IMR-90 (cell line): ENCODE data around the gene TCL1A. TPM values are rescaled to one million over a fixed set of nuclear protein-coding genes. Genes with fewer than 3 reads are reported as not detected.

Source experiments
- ATAC-seq: fragments of 200-7000 bp; cut with Tn5 transposase; 2 replicates; pipeline ENCODE4 v1.9.1; 2020; ENCODE audit warnings: low read depth, mild to moderate bottlenecking, moderate library complexity
- BruUV-seq: library from RNA; stranded (reverse); fragments of 400-500 nt; replicated peaks from 2 replicates; lab custom pipeline; 2021; lab: Mats Ljungman, UMichigan
- CTCF ChIA-PET: fragments of 300-600 bp; formaldehyde crosslinking; extraction: SDS; loops from one replicate; lab custom pipeline; 2021; ENCODE audit warnings: antibody characterized with exemption; lab: Yijun Ruan, JAX
- POLR2A ChIA-PET: fragments of 300-600 bp; sonication (Branson Sonifier 250); formaldehyde crosslinking; loops from one replicate; lab custom pipeline; 2022; ENCODE audit warnings: antibody characterized with exemption; ENCODE audit not compliant: unreplicated experiment; lab: Charles Lee
- DNase-seq: peaks from one replicate; pipeline ENCODE4 v3.0.0; 2013
- H2AFZ ChIP-seq: replicated peaks from 2 replicates; pipeline ENCODE3; 2013; ENCODE audit warnings: low read length, mild to moderate bottlenecking; ENCODE audit not compliant: poor library complexity
- H2AK5ac ChIP-seq: 2 replicates; pipeline ENCODE4 v1.6.1; 2013; ENCODE audit warnings: low read depth, low read length, inconsistent platforms
- H2AK9ac ChIP-seq: replicated peaks from 2 replicates; pipeline ENCODE3; 2013; ENCODE audit warnings: mild to moderate bottlenecking, low read depth, low read length, moderate library complexity; ENCODE audit not compliant: poor library complexity
- H2BK120ac ChIP-seq: 2 replicates; pipeline ENCODE4 v1.6.1; 2013; ENCODE audit warnings: low read depth, low read length, inconsistent platforms
- H2BK15ac ChIP-seq: 3 replicates; pipeline ENCODE4 v1.6.1; 2013; ENCODE audit warnings: low read depth, low read length, inconsistent platforms
- H2BK20ac ChIP-seq: 2 replicates; pipeline ENCODE4 v1.6.1; 2013; ENCODE audit warnings: low read depth, mild to moderate bottlenecking, inconsistent platforms, low read length, moderate library complexity
- H2BK5ac ChIP-seq: 2 replicates; pipeline ENCODE4 v1.6.1; 2013; ENCODE audit warnings: mild to moderate bottlenecking, low read depth, low read length, inconsistent platforms; ENCODE audit not compliant: poor library complexity, severe bottlenecking
- H3K14ac ChIP-seq: replicated peaks from 2 replicates; pipeline ENCODE4 v1.6.1; 2013; ENCODE audit warnings: low read depth, low read length, inconsistent platforms
- H3K18ac ChIP-seq: 2 replicates; pipeline ENCODE4 v1.6.1; 2013; ENCODE audit warnings: low read depth, low read length, control low read depth
- H3K23ac ChIP-seq: 2 replicates; pipeline ENCODE4 v1.6.1; 2013; ENCODE audit warnings: low read depth, low read length, inconsistent platforms
- H3K27ac ChIP-seq: 2 replicates; pipeline ENCODE4 v1.5.1; 2013; ENCODE audit warnings: mild to moderate bottlenecking, control low read depth, low read length; ENCODE audit not compliant: insufficient read depth
- H3K27me3 ChIP-seq: 2 replicates; pipeline ENCODE4 v1.6.1; 2013; ENCODE audit warnings: low read length; ENCODE audit not compliant: control insufficient read depth, insufficient read depth
- H3K36me3 ChIP-seq: 2 replicates; pipeline ENCODE4 v1.6.1; 2013; ENCODE audit warnings: low read length, mixed read lengths; ENCODE audit not compliant: control insufficient read depth, insufficient read depth
- H3K4ac ChIP-seq: 2 replicates; pipeline ENCODE4 v1.6.1; 2013; ENCODE audit warnings: low read depth, low read length, inconsistent platforms
- H3K4me1 ChIP-seq: 2 replicates; pipeline ENCODE4 v1.6.1; 2013; ENCODE audit warnings: low read length, mixed read lengths; ENCODE audit not compliant: control insufficient read depth, insufficient read depth
- H3K4me2 ChIP-seq: 2 replicates; pipeline ENCODE4 v1.6.1; 2013; ENCODE audit warnings: low read depth, mild to moderate bottlenecking, control low read depth, low read length, moderate library complexity
- H3K4me3 ChIP-seq: 2 replicates; pipeline ENCODE4 v1.5.1; 2013; ENCODE audit warnings: low read depth, mild to moderate bottlenecking, control low read depth, low read length, moderate library complexity; ENCODE audit not compliant: insufficient read depth
- H3K56ac ChIP-seq: 2 replicates; pipeline ENCODE4 v1.6.1; 2013; ENCODE audit warnings: low read length, inconsistent platforms; ENCODE audit not compliant: insufficient read depth; ENCODE audit errors: extremely low read depth
- H3K79me1 ChIP-seq, 2 experiments: 2 replicates each; pipeline ENCODE4 v1.6.1; 2013; ENCODE audit warnings: low read length in 2 of 2, inconsistent platforms in 1 of 2, low read depth in 1 of 2
- H3K9ac ChIP-seq: 2 replicates; pipeline ENCODE4 v1.6.1; 2013; ENCODE audit warnings: low read depth, low read length, control low read depth
- H3K9me1 ChIP-seq: 2 replicates; pipeline ENCODE4 v1.6.1; 2013; ENCODE audit warnings: low read length, inconsistent platforms; ENCODE audit not compliant: insufficient read depth
- H3K9me3 ChIP-seq: 2 replicates; pipeline ENCODE4 v1.6.1; 2013; ENCODE audit warnings: low read length; ENCODE audit not compliant: control insufficient read depth, insufficient read depth
- H4K20me1 ChIP-seq: 2 replicates; pipeline ENCODE4 v1.6.1; 2013; ENCODE audit warnings: low read length, inconsistent platforms; ENCODE audit not compliant: insufficient read depth
- H4K5ac ChIP-seq: 2 replicates; pipeline ENCODE4 v1.6.1; 2013; ENCODE audit warnings: mild to moderate bottlenecking, low read depth, low read length, control low read depth
- H4K8ac ChIP-seq, 2 experiments: 2 replicates each; pipeline ENCODE4 v1.6.1; 2013; ENCODE audit warnings: low read depth in 2 of 2, low read length in 2 of 2, control low read depth in 1 of 2, inconsistent platforms in 1 of 2
- H4K91ac ChIP-seq: 2 replicates; pipeline ENCODE4 v1.6.1; 2013; ENCODE audit warnings: low read depth, low read length, inconsistent platforms; ENCODE audit not compliant: insufficient read depth
- BHLHE40 ChIP-seq: fragments of 150-350 bp; IDR thresholded peaks from 2 replicates; pipeline ENCODE4 v1.6.1; 2016; ENCODE audit warnings: mild to moderate bottlenecking, low read depth, low read length
- CHD1 ChIP-seq: IDR thresholded peaks from 2 replicates; pipeline ENCODE4 v1.6.1; 2012; ENCODE audit warnings: low read depth, low read length, improper control_type of control experiment
- MAZ ChIP-seq: IDR thresholded peaks from 2 replicates; pipeline ENCODE4 v1.6.1; 2012; ENCODE audit warnings: low read depth, mild to moderate bottlenecking, low read length, improper control_type of control experiment, moderate library complexity, borderline replicate concordance
- MXI1 ChIP-seq: IDR thresholded peaks from 2 replicates; pipeline ENCODE4 v1.6.1; 2012; ENCODE audit warnings: low read depth, mild to moderate bottlenecking, low read length, moderate library complexity, borderline replicate concordance
- WGBS, 2 experiments: methylation state at CpG; one replicate each; pipeline versions ENCODE4 v1.1.5 to v1.1.7; 2013; ENCODE audit warnings: missing lambda C conversion rate in 2 of 2; ENCODE audit not compliant: insufficient read length in 1 of 2; ENCODE audit errors: extremely low coverage in 2 of 2; 5-methylcytosine and 5-hydroxymethylcytosine counted together
- dilution Hi-C: fragments of 300-500 bp; cut with HindIII; formaldehyde crosslinking; loops from one replicate; pipeline ENCODE4 v1.14.3; 2018; ENCODE audit warnings: low sequenced_read_pairs; ENCODE audit not compliant: unreplicated experiment
- in situ Hi-C: fragments of 300-500 bp; cut with MboI; formaldehyde crosslinking; loops from 3 replicates; pipeline ENCODE4 v1.14.3; 2019; ENCODE audit warnings: low sequenced_read_pairs, inconsistent platforms, mixed read lengths
- intact Hi-C: fragments of 100-400 bp; cut with micrococcal nuclease; formaldehyde crosslinking; loops from 2 replicates; pipeline ENCODE4 v1.10.0; 2022
- microRNA-seq, 2 experiments: library from miRNA; stranded (forward) in 1 of 2; unstranded in 1 of 2; fragments of 10-50 nt in 1 of 2; fragments of <30 nt in 1 of 2; gene quantifications in 1 of 2; microRNA quantifications in 1 of 2; one replicate each; pipeline versions ENCODE3 to v1.1.0; 2013 to 2020; ENCODE audit not compliant: insufficient read depth in 1 of 2, insufficient read length in 1 of 2, unreplicated experiment in 1 of 2
- polyA plus RNA-seq, 3 experiments: library from polyadenylated mRNA; depleted of rRNA; stranded (reverse); fragments of >200 nt; gene quantifications; 2 replicates each; pipeline ENCODE4 v1.2.3, GENCODE V29; 2012; ENCODE audit warnings: low replicate concordance in 1 of 3
- small RNA-seq, 5 experiments: library from RNA; depleted of rRNA; stranded (forward); fragments of <200 nt; gene quantifications; one replicate each; pipeline ENCODE3, GENCODE V24; 2012
- total RNA-seq: library from RNA; depleted of rRNA; stranded (reverse); fragments of >200 nt; gene quantifications from 2 replicates; pipeline ENCODE4 v1.2.3, GENCODE V29; 2012; rRNA removed

Gene TCL1A
- total and polyA plus RNA-seq, 2 of the 4 experiments (the other 2 are of a cell fraction), result not detected

GRCh38 chr14:95659990-95660385 lies 53.9 kb downstream of the TCL1A start:
- Histone ChIP-seq H3K18ac (no peak overlapping the region), H3K9me3 (no peaks in the 10 kb centered on the region), H3K27me3 (no peaks in the 10 kb centered on the region; the same call in 1 of the 2 replicates), H2AK9ac (no peak overlapping the region), H3K4ac (no peak overlapping the region), H3K79me1 (no peaks in the 10 kb centered on the region), H3K27ac (no peak overlapping the region), H3K9ac (no peak overlapping the region), H2BK5ac (no peak overlapping the region), H2BK15ac (no peak overlapping the region), H3K4me2 (no peak overlapping the region), H2BK20ac (no peak overlapping the region), H3K23ac (no peak overlapping the region), H4K20me1 (no peaks in the 10 kb centered on the region), H4K8ac (no peak overlapping the region), H2AK5ac (no peak overlapping the region), H3K56ac (no peak overlapping the region), H4K91ac (no peak overlapping the region), H2BK120ac (no peak overlapping the region), H3K14ac (no peak overlapping the region), H3K4me1 (no peaks in the 10 kb centered on the region), H3K4me3 (no peak overlapping the region), H3K36me3 (no peaks in the 10 kb centered on the region), H2AFZ (no peak overlapping the region), H4K5ac (no peak overlapping the region), H3K9me1 (no peaks in the 10 kb centered on the region)
- POLR2A ChIA-PET, result no interaction called here
- BruUV-seq, result no TSS peak
- no peak for ATAC-seq
- WGBS, 2 experiments, result 66% methylated on average over 4 of the region's 5 CpGs; no CpG with 5 or more reads in 1 of the 2 experiments
- no peak for DNase-seq
- dilution Hi-C loops, result no loop called here
- CTCF ChIA-PET, result no interaction called here
- intact Hi-C loops, result no loop called here
- TF ChIP-seq MXI1 (no peak), BHLHE40 (no peak), MAZ (no peak), CHD1 (no peak)
- in situ Hi-C loops, result no loop called here

Small RNA genes lying within 50 kb of the gene (microRNA-seq; reads per million reads assigned to microRNA genes)
- gene RF02193 (ENCODE audit: insufficient read depth, insufficient read length), result not detected

Small RNA genes lying within 50 kb of the gene (small RNA-seq; reads per million reads assigned to genes)
- gene RF02193, result 0 reads per million in 5 experiments

Other genes starting within 250 kb of the TCL1A start
- gene SYNE3, start 197.5 kb downstream of the TCL1A start, total RNA-seq, result 5.0 TPM in 2 replicates
- 2.9 and 3.1 TPM in 2 replicates for gene SYNE3, start 197.5 kb downstream of the TCL1A start, polyA plus RNA-seq (2012; rRNA removed)
- gene GLRX5, start 179.1 kb downstream of the TCL1A start, total RNA-seq, result 32.4 and 59.2 TPM in 2 replicates
- 31.7 and 40.4 TPM in 2 replicates for gene GLRX5, start 179.1 kb downstream of the TCL1A start, polyA plus RNA-seq (2012; rRNA removed)
- gene TCL1B, start 27.7 kb downstream of the TCL1A start, total RNA-seq, result not detected in 2 replicates
- gene TCL1B, start 27.7 kb downstream of the TCL1A start, polyA plus RNA-seq (2012; rRNA removed), result not detected in 2 replicates
- not detected in 2 replicates for gene TUNAR, start 162.7 kb upstream of the TCL1A start, total RNA-seq
- not detected in 2 replicates for gene TUNAR, start 162.7 kb upstream of the TCL1A start, polyA plus RNA-seq (2012; rRNA removed)